Mesothelial cell of epicardium (in vitro differentiated cells): Measurements from ENCODE around the gene ARAF. TPM values are rescaled to one million over a fixed set of nuclear protein-coding genes. Genes with fewer than 3 reads are reported as not detected.

Experiments used
- DNase-seq, 2 experiments: peaks; one replicate each; pipeline ENCODE4 v3.0.0; 2021; ENCODE audit warnings: low spot score in 2 of 2; ENCODE audit not compliant: unreplicated experiment in 2 of 2
- H3K27ac Mint-ChIP-seq: 2 replicates; pipeline ENCODE4 v1.8.0; 2021; ENCODE audit warnings: mixed read lengths
- H3K27me3 Mint-ChIP-seq: 2 replicates; pipeline ENCODE4 v1.8.0; 2021; ENCODE audit warnings: low read depth, mixed read lengths
- H3K36me3 Mint-ChIP-seq: 2 replicates; pipeline ENCODE4 v1.8.0; 2021; ENCODE audit warnings: mixed read lengths
- H3K4me1 Mint-ChIP-seq: 2 replicates; pipeline ENCODE4 v1.8.0; 2021; ENCODE audit warnings: mixed read lengths
- H3K4me3 Mint-ChIP-seq: 2 replicates; pipeline ENCODE4 v1.8.0; 2021; ENCODE audit warnings: mild to moderate bottlenecking, moderate library complexity, mixed read lengths
- H3K9me3 Mint-ChIP-seq: 2 replicates; pipeline ENCODE4 v1.8.0; 2021; ENCODE audit warnings: mixed read lengths
- total RNA-seq: library from RNA; stranded (reverse); gene quantifications from 3 replicates; pipeline ENCODE4 v1.2.1, GENCODE V29; 2021
- TF ChIP-seq, protein P1 (sequence below): fragments of 200-600 bp; sonication (generic); IDR thresholded peaks from one replicate; pipeline ENCODE4 v1.5.0; 2021; ENCODE audit warnings: antibody characterized with exemption; ENCODE audit not compliant: unreplicated experiment

ARAF gene
- total RNA-seq, 1 donor from 2014 or later: 68.5 TPM

DNA sequence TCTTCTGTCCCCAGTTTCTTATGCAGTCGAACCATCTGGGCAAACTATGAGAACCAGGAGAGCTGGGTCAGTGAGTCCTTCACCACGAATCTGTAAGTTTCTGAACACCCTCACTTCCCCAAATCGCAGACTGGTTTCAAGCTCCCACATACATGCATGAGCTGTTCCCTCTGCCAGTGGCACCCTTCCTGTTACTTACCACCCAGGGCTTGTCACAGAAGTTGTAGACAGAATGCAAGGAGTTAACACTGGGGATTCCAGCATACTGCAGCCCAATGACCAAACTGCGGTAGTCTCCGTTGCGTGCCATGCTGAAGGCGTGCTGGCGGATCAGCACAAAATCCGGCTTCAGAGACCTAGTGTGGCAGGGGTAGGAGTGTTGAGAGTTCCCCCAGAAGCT lies 44.0 kb downstream of the ARAF start:
- no peak overlapping the region for H3K4me3 Mint-ChIP-seq
- H3K4me1 Mint-ChIP-seq: no peaks in the 10 kb centered on the region
- H3K27ac Mint-ChIP-seq: no peak overlapping the region
- no peak for DNase-seq
- H3K9me3 Mint-ChIP-seq: peaks cover 19% of the 10 kb centered on the region
- H3K27me3 Mint-ChIP-seq: peaks cover 4% of the 10 kb centered on the region
- TF ChIP-seq, protein P1, sequence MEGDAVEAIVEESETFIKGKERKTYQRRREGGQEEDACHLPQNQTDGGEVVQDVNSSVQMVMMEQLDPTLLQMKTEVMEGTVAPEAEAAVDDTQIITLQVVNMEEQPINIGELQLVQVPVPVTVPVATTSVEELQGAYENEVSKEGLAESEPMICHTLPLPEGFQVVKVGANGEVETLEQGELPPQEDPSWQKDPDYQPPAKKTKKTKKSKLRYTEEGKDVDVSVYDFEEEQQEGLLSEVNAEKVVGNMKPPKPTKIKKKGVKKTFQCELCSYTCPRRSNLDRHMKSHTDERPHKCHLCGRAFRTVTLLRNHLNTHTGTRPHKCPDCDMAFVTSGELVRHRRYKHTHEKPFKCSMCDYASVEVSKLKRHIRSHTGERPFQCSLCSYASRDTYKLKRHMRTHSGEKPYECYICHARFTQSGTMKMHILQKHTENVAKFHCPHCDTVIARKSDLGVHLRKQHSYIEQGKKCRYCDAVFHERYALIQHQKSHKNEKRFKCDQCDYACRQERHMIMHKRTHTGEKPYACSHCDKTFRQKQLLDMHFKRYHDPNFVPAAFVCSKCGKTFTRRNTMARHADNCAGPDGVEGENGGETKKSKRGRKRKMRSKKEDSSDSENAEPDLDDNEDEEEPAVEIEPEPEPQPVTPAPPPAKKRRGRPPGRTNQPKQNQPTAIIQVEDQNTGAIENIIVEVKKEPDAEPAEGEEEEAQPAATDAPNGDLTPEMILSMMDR: no peak
- no peaks in the 10 kb centered on the region for H3K36me3 Mint-ChIP-seq

GRCh38 chrX:47607091-47607490 lies 46.1 kb downstream of the ARAF start:
- H3K36me3 Mint-ChIP-seq: no peaks in the 10 kb centered on the region
- peaks cover 4% of the 10 kb centered on the region for H3K9me3 Mint-ChIP-seq
- no peaks in the 10 kb centered on the region for H3K4me1 Mint-ChIP-seq

DNA sequence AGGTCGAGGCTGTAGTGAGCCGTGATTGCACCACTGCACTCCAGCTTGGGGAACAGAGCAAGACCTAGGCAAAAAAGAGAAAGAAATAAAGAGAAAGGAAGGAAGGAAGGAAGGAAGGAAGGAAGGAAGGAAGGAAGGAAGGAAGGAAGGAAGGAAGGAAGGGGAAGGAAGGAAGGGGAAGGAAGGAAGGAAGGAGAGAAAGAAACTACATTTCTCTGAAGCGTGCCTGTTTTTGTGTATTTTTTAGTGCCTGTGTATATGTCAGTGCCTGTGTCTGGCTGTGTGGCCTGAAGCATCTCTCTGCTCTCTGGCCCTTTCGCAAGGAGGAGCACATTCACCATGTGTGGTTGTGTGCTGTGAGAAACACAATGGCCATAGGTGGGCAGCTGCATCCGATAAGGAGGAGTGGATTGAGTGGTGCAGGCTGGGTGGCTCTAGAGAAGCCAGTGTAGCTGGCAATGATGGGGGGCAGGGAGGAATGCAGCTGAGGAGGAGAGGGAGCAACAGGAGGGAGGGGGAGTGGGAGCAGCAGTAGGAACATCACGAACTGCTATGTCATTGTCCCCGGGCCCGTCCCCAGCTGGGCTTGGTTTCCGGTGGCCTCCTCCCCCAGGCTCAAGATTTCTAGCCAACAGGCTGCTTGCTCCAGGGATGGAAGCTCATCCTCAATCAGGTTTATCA lies 47.3 kb downstream of the ARAF start:
- TF ChIP-seq, protein P1: no peak
- DNase-seq: no peak
- H3K27ac Mint-ChIP-seq: no peak overlapping the region
- no peaks in the 10 kb centered on the region for H3K36me3 Mint-ChIP-seq
- peaks cover 4% of the 10 kb centered on the region for H3K9me3 Mint-ChIP-seq
- no peak overlapping the region for H3K4me3 Mint-ChIP-seq
- H3K27me3 Mint-ChIP-seq: peaks cover 11% of the 10 kb centered on the region
- H3K4me1 Mint-ChIP-seq: no peaks in the 10 kb centered on the region

More at GRCh38 chrX:47607091-47607490, 46.1 kb downstream of the ARAF start:
- TF ChIP-seq, protein P1: no peak
- no peak overlapping the region for H3K4me3 Mint-ChIP-seq
- no peak for DNase-seq
- H3K27me3 Mint-ChIP-seq: peaks cover 7% of the 10 kb centered on the region
- no peak overlapping the region for H3K27ac Mint-ChIP-seq

GRCh38 chrX:47610511-47610910 lies 49.5 kb downstream of the ARAF start:
- Mint-ChIP-seq H3K4me1 (no peaks in the 10 kb centered on the region), H3K27me3 (peaks cover 10% of the 10 kb centered on the region), H3K36me3 (no peaks in the 10 kb centered on the region), H3K9me3 (peaks cover 4% of the 10 kb centered on the region), H3K4me3 (no peak overlapping the region), H3K27ac (no peak overlapping the region)
- TF ChIP-seq, protein P1: no peak
- no peak for DNase-seq

- Mint-ChIP-seq H3K27ac (no peak overlapping the region), H3K9me3 (peaks cover 4% of the 10 kb centered on the region), H3K4me3 (no peak overlapping the region), H3K27me3 (peaks cover 15% of the 10 kb centered on the region), H3K36me3 (no peaks in the 10 kb centered on the region), H3K4me1 (no peaks in the 10 kb centered on the region)
- TF ChIP-seq, protein P1: no peak
- DNase-seq: no peak
These were observed 50.5 kb downstream of the ARAF start for GRCh38 chrX:47611489-47611888.
